Neutrophil (primary cell): ENCODE results near the gene PLGRKT.
"Not testable (repeated sequence)": the region's sequence is repeated elsewhere in the genome, so short reads cannot be mapped to it uniquely, and the experiment has no call there.

Experiments
- H3K27ac ChIP-seq: fragments of 200-600 bp; sonication (generic); 2 replicates; pipeline ENCODE4 v1.5.1; 2016; ENCODE audit warnings: mild to moderate bottlenecking, moderate library complexity
- H3K27me3 ChIP-seq: fragments of 200-600 bp; sonication (generic); 2 replicates; pipeline ENCODE4 v1.6.0; 2016; ENCODE audit warnings: mild to moderate bottlenecking
- H3K36me3 ChIP-seq: fragments of 200-600 bp; sonication (generic); 2 replicates; pipeline ENCODE4 v1.5.1; 2017
- H3K4me1 ChIP-seq, 2 experiments: fragments of 200-600 bp in 1 of 2; sonication (generic) in 1 of 2; 1 replicate in 1 of 2; 2 replicates in 1 of 2; pipeline versions ENCODE4 v1.5.1 to v1.6.1; 2013 to 2016; ENCODE audit warnings: low read depth in 1 of 2, low read length in 1 of 2, mild to moderate bottlenecking in 1 of 2, moderate library complexity in 1 of 2; ENCODE audit not compliant: control insufficient read depth in 1 of 2, insufficient read depth in 1 of 2
- H3K4me3 ChIP-seq, 2 experiments: fragments of 200-600 bp in 1 of 2; sonication (generic) in 1 of 2; 1 replicate in 1 of 2; 2 replicates in 1 of 2; pipeline ENCODE4 v1.5.1; 2013 to 2016; ENCODE audit warnings: low read depth in 1 of 2, low read length in 1 of 2, mild to moderate bottlenecking in 1 of 2, moderate library complexity in 1 of 2
- H3K9me3 ChIP-seq: fragments of 200-600 bp; sonication (generic); 2 replicates; pipeline ENCODE4 v1.5.1; 2016
- CTCF ChIP-seq: fragments of 200-600 bp; sonication (generic); IDR thresholded peaks from 2 replicates; pipeline ENCODE4 v1.5.1; 2016; ENCODE audit warnings: antibody characterized with exemption

Gene PLGRKT

DNA sequence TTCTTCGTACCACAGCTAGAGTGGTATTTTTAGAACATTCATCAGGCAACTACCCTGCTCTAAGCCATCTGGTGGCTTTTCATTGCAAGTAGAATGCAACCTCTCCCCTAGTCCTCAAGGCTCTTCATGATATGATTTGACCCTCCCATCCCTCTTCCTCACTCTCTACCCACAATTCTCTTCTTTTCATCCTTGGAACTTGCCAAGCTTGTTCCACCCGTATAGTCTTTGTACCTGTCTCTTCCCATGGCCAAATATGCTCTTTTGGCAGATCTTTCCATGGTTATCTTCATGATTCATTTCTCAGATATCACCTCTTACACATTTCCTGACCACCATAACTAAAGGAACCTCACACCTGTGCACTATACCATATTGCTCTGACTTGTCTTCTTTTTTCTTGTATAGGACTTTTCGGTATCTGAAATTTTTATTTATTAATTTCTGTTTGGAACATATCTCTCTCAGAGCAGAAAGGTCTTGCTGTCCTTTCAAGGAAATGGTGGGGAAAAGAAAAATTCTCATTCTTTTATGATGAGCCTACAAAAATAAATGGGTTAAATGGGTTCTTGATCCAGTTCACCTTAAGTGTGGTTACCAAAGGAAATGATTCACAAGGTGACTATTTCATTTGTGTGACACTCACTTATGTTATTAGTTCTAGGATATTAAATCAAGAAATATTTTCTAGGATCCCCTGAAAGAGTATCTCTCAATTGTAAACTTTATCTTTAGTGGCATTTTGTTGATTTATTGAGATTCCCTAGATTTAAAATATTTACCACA, 8.9 kb upstream of the PLGRKT start:
- no peak for TF ChIP-seq CTCF
- no peaks in the 10 kb centered on the region for H3K36me3 ChIP-seq
- no peak overlapping the region for H3K27ac ChIP-seq
- no peaks in the 10 kb centered on the region for H3K9me3 ChIP-seq
- no peaks in the 10 kb centered on the region for H3K27me3 ChIP-seq
- H3K4me3 ChIP-seq = no peak overlapping the region
- peaks cover 17 to 22% of the 10 kb centered on the region in 2 experiments for H3K4me1 ChIP-seq

DNA sequence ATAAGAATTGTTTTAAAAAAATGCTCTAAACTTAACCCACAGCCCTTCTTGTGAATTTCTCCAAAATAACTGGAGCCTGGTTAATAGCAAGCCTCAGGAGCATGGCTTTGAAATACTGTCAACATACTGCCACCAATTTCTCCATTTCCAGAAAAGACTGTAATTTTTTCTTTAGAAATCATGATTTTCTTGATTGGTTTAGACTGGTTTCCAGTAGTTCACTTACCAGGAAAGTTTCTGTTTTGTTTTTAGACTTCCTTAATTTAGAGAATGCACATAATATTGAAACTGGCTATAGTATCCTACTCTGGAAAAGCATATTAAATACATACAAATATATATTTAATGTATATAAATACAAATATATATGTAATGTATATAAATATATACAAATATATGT, 8.2 kb upstream of the PLGRKT start:
- TF ChIP-seq CTCF = no peak
- Histone ChIP-seq H3K36me3 (no peaks in the 10 kb centered on the region), H3K27ac (no peak overlapping the region), H3K4me1 (peaks cover 14 to 16% of the 10 kb centered on the region in 2 experiments), H3K27me3 (peaks cover 2% of the 10 kb centered on the region), H3K4me3 (no peak overlapping the region), H3K9me3 (no peaks in the 10 kb centered on the region)

- H3K27me3 ChIP-seq, H3K27ac ChIP-seq, H3K4me1 ChIP-seq, H3K36me3 ChIP-seq, H3K4me3 ChIP-seq, H3K9me3 ChIP-seq: not testable (repeated sequence)
Observed at GRCh38 chr9:5445096-5445495, 7.4 kb upstream of the PLGRKT start.

DNA sequence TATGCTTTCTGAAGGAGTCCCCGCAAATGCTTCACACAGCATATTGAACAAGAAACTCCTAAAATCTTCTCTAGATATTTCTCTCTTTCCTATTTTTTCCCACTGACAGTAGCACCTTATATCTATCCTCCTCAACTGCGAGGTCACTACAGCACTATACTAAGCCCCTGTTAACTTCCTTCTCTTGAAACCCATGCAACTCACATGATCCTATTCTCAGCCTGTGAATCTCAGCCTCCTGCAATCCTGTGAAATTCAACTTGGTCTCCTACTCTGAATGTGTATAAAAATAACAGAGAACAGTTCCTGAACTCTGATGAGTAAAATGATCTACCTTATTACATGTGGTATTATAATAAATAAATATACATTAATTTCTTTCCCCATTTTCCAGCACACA, 6.1 kb upstream of the PLGRKT start:
- Histone ChIP-seq H3K27ac (no peak overlapping the region), H3K4me1 (peaks cover 0 to 4% of the 10 kb centered on the region in 2 experiments), H3K27me3 (peaks cover 6% of the 10 kb centered on the region), H3K9me3 (no peaks in the 10 kb centered on the region), H3K36me3 (no peaks in the 10 kb centered on the region), H3K4me3 (no peak overlapping the region)
- TF ChIP-seq CTCF = no peak

DNA sequence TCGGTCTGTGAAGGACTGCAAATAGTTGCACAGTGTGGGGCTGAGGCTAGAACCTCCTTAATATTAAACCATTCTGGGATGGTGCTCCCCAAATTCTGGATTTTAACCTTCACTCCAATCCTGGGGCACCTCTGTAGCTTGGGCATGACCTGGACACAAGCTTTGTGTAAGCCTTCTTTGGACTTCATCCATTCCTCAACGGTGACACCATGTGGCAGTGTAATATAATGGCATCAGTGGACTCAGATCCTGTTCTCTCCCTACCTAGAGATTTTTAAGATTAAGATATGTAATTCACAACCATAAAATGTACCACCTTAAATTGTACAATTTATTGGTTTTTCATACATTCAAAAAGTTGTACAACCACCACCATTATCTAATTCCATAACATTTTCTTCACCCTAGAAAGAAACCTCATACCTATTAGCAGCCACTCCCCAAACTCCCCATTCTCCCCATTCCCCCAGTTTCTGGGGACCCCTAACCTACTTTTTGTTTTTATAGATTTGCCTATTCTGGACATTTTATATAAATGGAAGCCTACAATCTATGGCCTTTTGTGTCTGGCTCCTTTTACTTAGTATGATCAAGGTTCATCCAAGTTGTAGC, 4.8 kb upstream of the PLGRKT start:
- H3K36me3 ChIP-seq = no peaks in the 10 kb centered on the region
- peaks cover 6% of the 10 kb centered on the region for H3K27me3 ChIP-seq
- no peak overlapping the region for H3K27ac ChIP-seq
- no peak overlapping the region for H3K4me3 ChIP-seq
- H3K4me1 ChIP-seq = peaks cover 8 to 13% of the 10 kb centered on the region in 2 experiments
- TF ChIP-seq CTCF = peak; percentile 38
- H3K9me3 ChIP-seq = no peaks in the 10 kb centered on the region

- Histone ChIP-seq H3K4me1 (peaks cover 20 to 25% of the 10 kb centered on the region in 2 experiments), H3K27ac (no peak overlapping the region)
- TF ChIP-seq CTCF = no peak
Observed at GRCh38 chr9:5441043-5441442, 3.3 kb upstream of the PLGRKT start.

More at GRCh38 chr9:5441043-5441442, 3.3 kb upstream of the PLGRKT start:
- Histone ChIP-seq H3K36me3 (no peaks in the 10 kb centered on the region), H3K9me3 (no peaks in the 10 kb centered on the region), H3K27me3 (peaks cover 6% of the 10 kb centered on the region), H3K4me3 (no peak overlapping the region)
